GM19238 (cell line): ENCODE results near the gene TICAM2.

ENCODE experiments used
- DNase-seq: peaks from one replicate; pipeline ENCODE4 v3.0.0; 2011; ENCODE audit warnings: low spot score; ENCODE audit not compliant: insufficient read length

Gene TICAM2

DNA sequence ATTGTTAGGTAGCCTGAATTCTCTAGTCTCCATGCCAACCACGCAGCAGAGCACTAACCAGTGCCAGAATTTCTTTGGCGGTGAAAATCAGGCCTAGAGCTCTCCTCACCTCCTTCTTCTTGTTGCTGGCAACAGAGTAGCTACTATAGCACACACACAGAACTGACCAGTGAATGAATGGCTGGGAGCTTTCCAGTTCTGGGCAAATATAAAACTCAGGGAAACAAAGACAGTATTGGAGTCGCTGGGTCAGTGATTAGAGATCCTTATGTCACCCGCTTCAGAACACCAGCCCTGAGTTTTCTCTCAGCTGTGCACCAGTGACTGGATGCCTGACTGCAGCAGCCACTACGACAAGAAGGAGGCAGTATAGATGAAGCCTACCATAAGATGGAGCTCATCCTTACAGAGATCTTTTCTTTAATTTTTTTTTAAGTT, 30.8 kb downstream of the TICAM2 start:
- DNase-seq = no peak

DNA sequence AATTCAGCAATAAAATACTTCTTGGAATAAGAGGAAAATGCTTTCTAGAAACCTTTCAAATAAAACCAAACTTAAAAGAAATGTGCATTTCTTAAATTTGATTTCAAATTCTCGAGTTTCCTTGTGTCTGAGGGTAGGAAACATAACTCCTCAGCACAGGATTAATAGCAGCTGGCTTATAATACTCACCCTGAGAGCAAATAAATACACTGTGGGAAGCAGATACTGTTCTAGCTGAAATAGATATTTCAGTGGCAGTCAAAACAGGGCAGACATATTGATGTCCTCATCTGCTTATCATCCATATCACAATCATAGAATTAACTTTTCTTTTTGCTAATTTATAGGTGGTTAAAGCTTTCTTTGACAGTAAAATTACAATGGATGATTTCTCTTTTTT, 33.6 kb downstream of the TICAM2 start:
- no peak for DNase-seq

DNA sequence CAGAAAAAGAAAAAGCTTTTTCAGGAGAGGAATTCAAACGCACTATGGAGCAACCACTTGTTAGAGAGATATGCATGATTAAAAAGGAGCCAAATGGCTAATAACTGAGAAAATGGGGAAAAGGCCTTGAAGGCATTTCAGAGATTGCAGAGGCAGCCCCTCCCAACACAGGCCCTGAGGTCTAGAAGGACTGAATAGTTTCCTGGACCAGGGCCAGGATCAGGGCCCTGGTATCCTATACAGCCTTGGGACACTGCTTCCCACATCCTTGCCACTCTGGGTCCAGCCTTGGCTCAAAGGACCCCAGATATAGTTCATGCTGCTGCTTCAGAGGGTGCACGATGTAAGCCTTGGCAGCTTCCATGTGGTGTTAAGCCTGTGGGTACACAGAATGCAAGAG, 37.0 kb downstream of the TICAM2 start:
- DNase-seq = no peak

DNA sequence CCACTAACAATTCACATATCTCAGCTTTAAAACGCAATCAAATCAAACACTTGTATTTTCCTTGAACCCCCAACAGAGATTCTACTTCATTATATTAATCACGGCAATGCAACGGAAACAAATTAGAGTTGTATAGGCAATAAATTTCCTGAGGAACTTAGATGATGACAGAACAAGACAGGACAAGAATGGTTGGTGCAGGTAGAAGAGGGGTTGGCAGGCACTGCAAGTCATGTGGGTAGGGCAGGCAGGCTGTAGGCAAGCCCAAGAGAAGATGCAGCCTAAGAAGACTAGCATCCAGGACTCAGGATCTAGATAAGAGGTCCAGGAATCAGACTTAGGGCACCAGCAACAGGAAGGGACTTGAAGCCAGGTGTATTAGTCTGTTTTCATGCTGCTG, 41.1 kb downstream of the TICAM2 start:
- no peak for DNase-seq

DNA sequence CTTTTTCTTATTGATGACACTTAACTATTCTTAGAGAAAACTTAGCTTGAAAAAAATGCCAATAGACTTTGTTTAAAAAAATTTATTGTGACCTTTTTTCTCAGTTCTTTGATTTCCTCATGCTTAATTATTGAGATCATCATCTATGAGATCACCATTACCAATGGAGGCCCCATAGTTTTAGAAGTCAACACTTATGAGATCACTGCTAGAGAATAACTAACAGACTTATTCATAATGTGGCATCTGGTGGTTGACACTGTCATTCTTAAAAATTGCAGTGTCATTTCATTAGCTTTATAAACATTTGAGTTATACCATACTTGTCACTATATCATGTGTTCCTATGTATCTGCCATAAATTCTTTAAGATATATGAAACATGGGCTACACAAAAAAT, 42.8 kb downstream of the TICAM2 start:
- DNase-seq = no peak

DNA sequence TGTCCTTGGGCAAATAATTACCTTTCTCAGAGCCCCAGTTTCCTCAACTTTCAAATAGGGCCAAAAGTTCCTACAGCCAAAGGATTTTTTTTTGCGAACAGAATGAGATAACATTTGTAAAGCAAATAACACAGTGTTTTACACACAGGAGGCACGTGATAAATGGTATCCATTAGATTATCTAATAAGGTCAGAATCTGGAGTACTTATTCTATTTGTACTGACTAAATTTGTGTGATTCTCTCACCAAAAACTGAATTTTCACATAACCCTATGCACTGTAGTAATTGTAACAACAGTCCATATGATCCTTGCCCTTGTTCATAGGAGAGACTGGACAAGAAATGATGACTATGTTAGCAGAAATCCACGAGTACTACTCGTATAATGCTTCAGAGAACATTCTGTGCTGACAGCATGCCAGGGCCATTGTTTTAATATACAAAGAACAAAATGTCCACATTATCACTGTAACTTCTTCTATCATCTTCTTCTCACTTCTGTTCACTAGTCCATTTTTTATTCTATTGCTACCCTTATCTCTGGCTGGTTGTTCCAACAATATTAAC, 43.8 kb downstream of the TICAM2 start:
- DNase-seq = no peak

DNA sequence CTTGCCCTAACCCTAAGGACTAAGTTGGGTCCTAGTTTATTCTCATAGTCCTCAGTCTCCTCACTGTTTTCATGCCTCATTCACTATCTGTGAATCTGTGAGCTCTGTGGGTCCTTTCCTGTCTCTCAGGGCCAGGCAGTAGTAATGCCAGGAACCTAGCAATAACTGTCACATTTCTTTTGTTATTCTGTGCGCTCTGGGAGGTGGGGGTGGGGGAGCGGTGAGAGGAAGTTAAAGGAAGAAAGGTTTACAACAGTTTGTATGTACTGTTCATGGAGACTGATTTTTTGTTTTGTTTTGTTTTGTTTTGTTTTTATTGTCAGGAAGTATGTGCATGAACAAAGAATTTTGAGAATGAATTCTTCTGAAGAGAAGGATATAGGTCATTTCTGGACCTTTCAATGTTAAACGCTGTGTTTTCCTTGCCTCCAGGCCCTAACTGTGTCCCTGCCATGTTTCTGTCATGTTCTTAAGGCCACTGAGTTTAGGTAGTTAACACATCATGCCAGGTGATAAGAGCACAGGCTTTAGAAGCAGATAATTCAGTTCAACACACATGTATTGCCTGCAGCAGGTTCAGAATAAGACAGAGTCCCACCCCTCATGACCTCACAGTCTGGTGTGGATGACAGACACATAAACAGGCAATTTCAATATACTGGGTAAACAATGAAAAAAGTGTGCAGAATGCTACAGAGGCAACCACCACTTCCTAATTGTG, 44.5 kb downstream of the TICAM2 start:
- DNase-seq = no peak

DNA sequence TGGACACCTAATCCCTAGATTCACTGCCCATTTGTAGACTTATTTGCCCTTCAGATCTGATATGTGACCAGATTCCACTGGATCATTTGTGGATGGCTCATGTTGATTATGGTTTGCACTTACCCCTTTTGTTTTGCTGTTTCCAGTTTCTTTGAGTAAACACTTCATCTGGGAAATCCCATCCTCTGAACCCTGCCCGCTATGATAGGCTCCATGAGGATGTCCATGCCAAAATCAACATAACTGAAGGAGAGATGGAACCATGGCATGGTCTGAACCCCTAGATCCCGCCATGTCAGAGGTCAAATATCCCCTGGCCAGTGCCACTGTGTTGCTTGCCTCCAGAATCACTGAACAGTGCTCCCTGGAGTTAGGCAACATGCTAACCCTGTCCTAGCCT, 46.0 kb downstream of the TICAM2 start:
- DNase-seq = no peak

DNA sequence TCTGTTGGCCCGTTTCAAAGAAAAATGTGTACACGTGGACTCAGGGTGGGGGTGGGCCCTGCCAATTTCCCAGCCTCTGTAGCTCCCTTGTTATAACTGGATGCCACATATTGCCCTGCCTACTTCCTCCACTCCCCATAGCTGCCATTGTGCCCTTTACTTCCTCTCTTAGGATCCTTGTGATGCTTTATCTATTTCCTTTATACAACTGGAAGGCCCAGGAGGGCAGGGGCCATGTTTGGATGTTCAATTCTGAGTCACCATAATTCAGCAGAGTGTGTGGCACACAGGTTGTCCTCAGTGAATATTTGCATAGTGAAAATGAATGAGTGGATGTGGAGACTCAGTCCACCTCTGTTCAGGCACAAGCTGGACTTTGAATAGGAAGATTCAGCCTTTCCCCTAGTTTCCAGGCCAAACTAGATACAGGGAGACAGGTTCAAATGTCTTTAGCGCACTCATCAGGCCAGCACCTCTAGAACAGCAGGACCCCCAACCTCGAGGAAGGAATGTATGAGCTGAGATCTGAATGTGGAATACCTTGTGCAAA, 47.1 kb downstream of the TICAM2 start:
- DNase-seq = no peak

DNA sequence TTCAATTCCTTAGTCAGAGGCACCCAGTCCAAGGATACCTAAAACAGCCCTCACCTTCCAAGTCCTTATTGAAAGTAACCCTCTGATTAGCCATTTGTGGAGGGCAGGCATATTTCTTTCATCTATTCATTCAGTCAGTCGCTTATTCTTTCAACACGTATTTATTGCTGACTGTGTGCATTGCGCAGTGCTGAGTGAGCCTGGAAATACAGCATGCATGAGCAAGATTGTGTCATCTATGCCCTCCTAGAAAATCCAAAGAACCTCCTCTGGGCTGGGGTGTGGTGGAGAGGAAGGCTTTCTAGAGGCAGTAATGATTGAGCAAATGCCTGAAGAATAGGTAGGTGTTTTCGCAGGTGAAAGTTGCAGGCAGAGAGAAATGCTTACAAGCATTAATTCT, 49.2 kb downstream of the TICAM2 start:
- DNase-seq = no peak

DNA sequence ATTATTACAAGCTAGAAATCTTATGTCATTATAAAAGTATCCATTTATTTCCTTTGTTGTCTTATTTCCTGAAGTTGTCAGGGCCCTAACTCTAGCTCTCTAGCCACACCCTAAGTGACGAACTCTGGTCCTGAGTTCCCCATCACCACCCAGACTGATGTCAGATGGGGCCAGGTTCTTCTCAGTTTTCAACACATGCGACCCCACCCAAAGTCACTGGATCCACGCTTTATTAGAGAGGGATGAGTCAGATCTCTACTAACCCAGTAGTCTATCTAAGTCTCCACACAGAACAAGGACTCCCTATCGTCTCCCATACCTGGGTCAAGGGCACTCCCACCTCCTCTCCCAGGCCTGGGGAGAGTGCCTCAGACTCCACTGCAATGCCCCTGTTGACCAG, 50.9 kb downstream of the TICAM2 start:
- DNase-seq = no peak

DNA sequence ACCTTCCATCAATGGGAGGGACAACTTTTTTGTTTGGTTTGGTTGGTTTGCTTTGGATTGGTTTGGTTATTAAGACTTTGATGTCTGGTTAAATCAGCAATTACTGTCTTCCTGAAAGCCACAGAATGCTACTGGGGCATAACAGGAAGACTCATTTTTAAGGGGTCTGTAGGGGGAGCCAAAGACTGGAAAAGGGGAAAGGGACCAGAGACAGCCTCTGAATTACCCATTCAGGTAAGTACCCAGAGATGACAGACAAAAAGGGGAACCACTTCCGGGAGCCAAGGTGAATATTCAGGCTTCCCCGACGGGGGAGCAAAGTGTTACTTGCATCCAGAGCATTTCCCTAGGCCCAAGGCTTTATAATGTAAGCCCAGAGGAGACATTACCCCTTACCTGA, 53.1 kb downstream of the TICAM2 start:
- DNase-seq = peak; percentile 10

DNA sequence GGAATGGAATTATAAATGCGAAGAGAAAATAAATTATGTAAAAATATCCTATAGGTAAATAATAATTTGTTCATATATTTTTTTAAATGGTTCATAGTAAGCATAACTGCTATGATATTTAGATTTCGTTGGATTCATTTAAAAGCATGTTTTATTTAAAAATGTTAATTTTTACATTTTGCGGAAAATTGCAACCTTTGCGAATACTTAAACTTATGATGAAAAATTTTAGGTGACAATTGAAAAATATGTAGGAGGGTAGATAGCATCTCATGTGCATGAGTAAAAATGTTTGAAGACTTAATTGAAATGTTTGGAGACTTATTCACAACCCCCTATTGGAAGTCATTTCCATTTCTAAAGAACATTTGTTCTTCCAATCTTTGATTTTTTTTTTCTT, 53.6 kb downstream of the TICAM2 start:
- DNase-seq = no peak

DNA sequence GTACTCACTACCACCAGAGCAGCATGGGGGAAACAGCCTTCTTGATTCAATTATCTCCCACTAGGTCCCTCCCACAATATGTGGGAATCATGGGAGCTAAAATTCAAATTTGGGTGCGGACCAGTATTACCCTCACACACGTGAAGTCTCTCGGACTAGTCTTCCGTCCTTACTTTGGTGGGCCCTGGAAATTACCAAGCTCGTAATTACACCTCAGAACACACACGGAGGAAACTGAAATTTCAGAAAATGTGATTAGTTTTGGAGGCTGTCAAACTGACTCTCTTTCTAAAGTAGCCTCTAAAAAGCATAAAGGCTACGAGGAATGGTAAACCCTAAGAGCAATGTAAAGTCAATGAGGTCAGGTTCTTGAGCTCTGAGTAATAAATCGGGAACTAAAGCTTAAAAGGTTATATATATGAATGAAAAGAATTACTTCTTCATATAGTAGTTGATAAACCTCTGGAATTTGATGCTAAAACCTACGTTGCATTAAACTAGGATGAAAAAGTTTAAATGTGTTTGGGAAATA, 56.9 kb downstream of the TICAM2 start:
- no peak for DNase-seq

DNA sequence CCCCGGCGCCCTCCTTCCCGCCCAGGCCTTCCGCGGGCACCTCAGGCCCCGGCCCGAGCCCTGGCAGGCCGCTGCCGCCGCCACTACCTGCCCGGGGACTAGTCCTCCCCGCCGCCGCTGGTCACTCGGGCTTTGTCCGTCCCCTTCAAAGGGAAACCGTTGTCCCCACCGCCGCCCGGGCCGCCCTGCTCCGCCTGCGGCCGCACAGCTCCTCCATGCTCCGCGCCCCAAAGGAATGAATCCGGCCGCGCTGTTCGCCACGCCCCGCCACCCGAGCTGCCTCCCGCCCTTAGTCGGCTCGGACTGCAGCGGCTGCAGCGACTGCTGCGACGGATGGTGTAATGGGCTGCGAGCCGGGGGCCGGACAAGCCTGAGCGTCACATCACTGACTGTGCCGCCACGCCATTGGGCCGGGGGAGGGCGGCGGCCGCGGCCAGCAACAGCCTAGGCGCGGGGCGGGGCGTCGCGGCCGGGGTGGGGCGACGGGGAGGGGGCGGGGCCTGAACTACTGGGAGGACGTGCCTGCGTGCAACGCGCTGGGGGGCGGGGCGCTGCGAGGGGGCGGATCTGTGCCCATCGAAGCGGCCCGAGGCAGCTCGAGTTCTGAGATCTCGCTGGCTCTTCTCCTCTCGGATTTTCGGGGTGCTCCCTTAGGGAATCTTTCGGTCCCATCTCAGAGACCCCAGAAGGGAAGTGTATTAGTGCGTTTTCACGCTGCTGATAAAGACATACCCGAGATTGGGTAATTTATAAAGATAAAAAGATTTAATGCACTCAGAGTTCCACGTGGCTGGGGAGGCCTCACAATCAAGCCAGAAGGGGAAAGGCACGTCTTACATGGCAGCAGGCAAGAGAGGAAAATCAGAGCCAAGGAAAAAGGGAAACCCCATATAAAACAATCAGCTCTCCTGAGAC, 57.6 kb downstream of the TICAM2 start, which contains the start of gene FEM1C:
Gene FEM1C, minus strand, starts transcription at position 340 of the 915 bp plus-strand sequence. CDS start 1,282 bp downstream, outside the sequence.
- DNase-seq = peak; percentile 84

DNA sequence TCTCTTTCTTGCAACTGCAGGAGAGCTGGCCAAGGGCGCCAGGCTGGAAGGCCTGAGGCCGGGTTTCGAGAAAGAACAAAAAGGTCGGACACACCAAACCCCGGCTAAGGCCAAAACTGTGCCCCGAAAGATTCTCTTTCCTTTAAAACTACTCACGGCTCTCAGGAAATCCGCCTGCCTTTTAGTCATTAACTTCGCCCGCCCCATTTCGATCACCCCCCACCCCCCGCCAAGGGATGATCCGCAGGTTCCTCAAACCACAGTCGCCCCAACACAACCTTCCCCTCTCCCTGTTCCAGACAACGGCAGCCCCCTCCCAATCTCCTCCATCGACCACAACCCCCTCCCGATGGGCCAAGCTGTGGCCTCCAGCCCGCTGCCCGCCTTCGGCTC, 58.2 kb downstream of the TICAM2 start:
- peak; percentile 1 for DNase-seq

DNA sequence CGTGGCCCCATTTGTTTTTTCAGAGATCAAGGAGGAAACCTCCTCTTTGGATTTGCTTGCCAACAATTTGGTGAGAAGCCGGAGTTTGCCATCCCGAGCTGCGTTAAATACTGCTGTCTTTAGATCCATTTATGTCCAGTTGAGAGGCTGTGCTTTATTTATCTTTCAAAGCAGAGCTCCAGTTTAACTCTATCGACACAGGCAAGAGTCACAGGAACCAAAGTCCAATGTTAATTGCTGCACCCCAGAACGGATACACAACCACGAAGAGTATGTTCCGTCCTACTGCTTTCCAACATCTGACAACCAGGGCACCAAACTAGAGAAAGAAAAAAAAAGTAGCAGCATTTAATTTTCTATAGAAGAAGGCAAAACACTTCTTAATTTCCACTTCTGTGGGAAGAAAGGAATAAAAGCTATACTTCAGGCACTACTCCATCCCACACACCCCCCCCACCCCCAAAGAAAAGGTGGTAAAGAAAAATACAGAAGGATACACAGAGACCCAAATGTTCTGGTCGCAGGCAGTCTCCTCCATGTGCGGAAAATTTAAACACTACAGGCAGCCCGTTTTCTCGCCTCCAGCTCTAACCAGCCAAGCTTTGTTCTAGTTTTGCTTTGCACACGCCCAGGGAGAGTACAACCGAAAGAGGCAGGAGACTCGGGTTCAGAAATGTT, 58.8 kb downstream of the TICAM2 start:
- DNase-seq = peak; percentile 23

DNA sequence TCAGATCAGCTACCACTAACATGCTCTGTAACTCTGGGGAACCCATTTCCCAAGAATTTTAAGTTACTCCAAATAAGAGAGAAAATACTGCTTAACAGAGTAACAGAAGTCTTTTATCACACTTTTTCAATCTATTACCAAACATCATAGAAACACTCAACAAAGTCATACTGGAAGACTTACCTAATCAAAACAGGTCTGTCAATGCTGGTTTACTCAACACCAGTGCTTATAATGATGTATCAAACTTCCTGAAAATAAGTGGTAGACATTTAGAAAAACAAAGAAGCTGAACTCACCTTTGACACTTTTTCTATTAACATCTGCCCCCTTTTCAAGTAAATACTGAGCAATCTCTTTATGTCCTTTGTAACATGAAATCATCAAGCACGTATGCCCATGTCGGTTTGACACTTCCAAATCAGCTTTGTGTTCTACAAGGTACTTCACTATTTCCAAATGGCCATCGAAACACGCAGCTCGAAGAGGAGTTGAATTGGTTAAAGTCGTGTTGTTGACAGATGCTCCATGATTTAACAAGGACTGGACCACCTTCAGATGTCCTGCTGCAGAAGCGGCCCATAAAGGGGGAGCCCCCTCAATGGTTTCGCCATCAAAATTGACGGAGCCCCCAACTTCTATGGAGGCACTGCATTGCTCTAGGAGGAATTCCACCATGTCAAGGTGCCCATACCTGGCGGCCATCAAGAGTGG, 59.5 kb downstream of the TICAM2 start:
- no peak for DNase-seq

DNA sequence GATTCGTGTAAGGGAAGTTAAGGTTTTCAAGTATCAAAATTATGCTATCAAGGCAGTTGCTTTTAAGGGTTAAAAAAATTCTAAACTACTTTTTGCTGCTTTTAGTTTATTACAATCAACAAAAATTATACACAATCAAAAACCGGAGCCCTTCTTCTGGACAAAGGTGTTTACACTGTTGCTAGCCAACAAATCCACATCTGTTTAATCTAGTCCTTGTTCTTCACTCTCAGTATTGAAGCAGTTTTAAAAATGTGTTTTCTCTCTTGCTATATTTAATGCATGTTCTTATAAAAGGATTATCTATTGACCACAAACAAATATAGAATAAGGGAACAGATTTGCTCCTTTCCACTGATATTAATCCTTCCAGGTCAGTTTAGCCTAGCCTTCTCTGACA, 60.2 kb downstream of the TICAM2 start:
- DNase-seq = no peak

DNA sequence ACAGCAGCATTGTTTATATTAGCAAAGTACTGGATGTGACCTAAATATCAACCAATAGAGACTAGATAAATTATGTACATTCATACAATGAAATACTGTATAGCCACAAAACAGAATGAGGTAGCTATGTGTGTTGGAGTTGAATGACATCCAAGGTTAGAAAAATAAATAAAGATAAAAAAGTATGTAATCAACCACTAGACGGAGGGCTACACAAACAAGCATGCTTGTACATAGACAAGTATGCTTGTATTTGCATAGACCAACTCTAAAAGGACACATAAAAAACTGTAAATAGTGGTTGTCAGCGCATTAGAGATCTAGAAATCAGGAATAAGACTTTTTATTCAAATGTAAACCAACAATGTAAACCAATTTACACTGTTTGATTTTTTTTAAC, 60.7 kb downstream of the TICAM2 start:
- no peak for DNase-seq
